HEK293 (cell line): ENCODE data around the gene GZF1.

Source experiments
- CTCF ChIA-PET: fragments of 350-600 bp; formaldehyde crosslinking; extraction: SDS; loops from one replicate; lab custom pipeline; 2021; ENCODE audit warnings: antibody characterized with exemption; lab: Yijun Ruan, JAX
- POLR2A ChIA-PET: fragments of 300-600 bp; formaldehyde crosslinking; extraction: SDS; loops from one replicate; lab custom pipeline; 2020; ENCODE audit warnings: antibody characterized with exemption, inconsistent platforms; lab: Yijun Ruan, JAX
- H3K27ac ChIP-seq: fragments of 200-500 bp; sonication (Bioruptor generic); 2 replicates; pipeline ENCODE4 v1.5.1; 2014; ENCODE audit warnings: low read depth, low read length, control low read depth, inconsistent platforms; ENCODE audit errors: extremely low read depth
- H3K36me3 ChIP-seq, 2 experiments: fragments of 200-500 bp in 1 of 2; sonication (Bioruptor generic) in 1 of 2; 1 replicate in 1 of 2; 2 replicates in 1 of 2; pipeline ENCODE4 v1.5.1; 2014 to 2017; ENCODE audit warnings: inconsistent platforms in 2 of 2, low read length in 2 of 2; ENCODE audit not compliant: control insufficient read depth in 2 of 2, insufficient read depth in 1 of 2
- H3K4me1 ChIP-seq: fragments of 200-500 bp; sonication (Bioruptor generic); 2 replicates; pipeline ENCODE4 v1.5.1; 2014; ENCODE audit warnings: mild to moderate bottlenecking, low read length, inconsistent platforms; ENCODE audit not compliant: control insufficient read depth, insufficient read depth
- H3K4me3 ChIP-seq: 2 replicates; pipeline ENCODE4 v1.5.1; 2011; ENCODE audit warnings: low read depth, mild to moderate bottlenecking, control low read depth, low read length, moderate library complexity
- H3K9me3 ChIP-seq: fragments of 200-500 bp; sonication (Bioruptor generic); 2 replicates; pipeline ENCODE4 v1.5.1; 2014; ENCODE audit warnings: low read depth, low read length, inconsistent platforms; ENCODE audit not compliant: control insufficient read depth, insufficient read depth
- FEZF1 ChIP-seq: fragments of 450-650 bp; formaldehyde crosslinking; IDR thresholded peaks from 2 replicates; pipeline ENCODE4 v1.5.1; 2016; ENCODE audit warnings: missing biosample characterization, missing genetic modification characterization
- HOXA7 ChIP-seq: sonication (generic); formaldehyde crosslinking; IDR thresholded peaks from 2 replicates; pipeline ENCODE4 v1.8.1; 2022; ENCODE audit warnings: missing genetic modification reagents, borderline replicate concordance
- KLF8 ChIP-seq: fragments of 450-650 bp; formaldehyde crosslinking; IDR thresholded peaks from 2 replicates; pipeline ENCODE4 v1.5.1; 2016; ENCODE audit warnings: missing biosample characterization, missing genetic modification characterization
- KLF9 ChIP-seq: fragments of 450-650 bp; formaldehyde crosslinking; IDR thresholded peaks from 2 replicates; pipeline ENCODE4 v1.5.1; 2016; ENCODE audit warnings: missing biosample characterization, missing genetic modification characterization, low read depth
- MEIS1 ChIP-seq: sonication (generic); formaldehyde crosslinking; IDR thresholded peaks from 2 replicates; pipeline ENCODE4 v1.8.1; 2022; ENCODE audit warnings: missing genetic modification reagents, mild to moderate bottlenecking, borderline replicate concordance
- MZF1 ChIP-seq: fragments of 450-650 bp; formaldehyde crosslinking; IDR thresholded peaks from 2 replicates; pipeline ENCODE4 v1.5.1; 2017; ENCODE audit warnings: missing biosample characterization, missing genetic modification characterization, borderline replicate concordance
- PRDM1 ChIP-seq: fragments of 450-650 bp; formaldehyde crosslinking; IDR thresholded peaks from 2 replicates; pipeline ENCODE4; 2016; ENCODE audit warnings: missing biosample characterization, missing genetic modification characterization
- REPIN1 ChIP-seq: fragments of 450-650 bp; formaldehyde crosslinking; IDR thresholded peaks from 2 replicates; pipeline ENCODE4 v1.5.1; 2017; ENCODE audit warnings: missing biosample characterization, missing genetic modification characterization, low read depth
- SCRT2 ChIP-seq: fragments of 450-650 bp; formaldehyde crosslinking; IDR thresholded peaks from 2 replicates; pipeline ENCODE4 v1.5.1; 2016; ENCODE audit warnings: missing biosample characterization, missing genetic modification characterization
- ZBTB7A ChIP-seq: fragments of 450-650 bp; formaldehyde crosslinking; IDR thresholded peaks from 2 replicates; pipeline ENCODE4 v1.5.1; 2016; ENCODE audit warnings: low read depth, missing biosample characterization, missing genetic modification characterization
- ZNF10 ChIP-seq: fragments of 450-650 bp; formaldehyde crosslinking; IDR thresholded peaks from 2 replicates; pipeline ENCODE4 v1.5.1; 2017; ENCODE audit warnings: missing biosample characterization, missing genetic modification characterization
- ZNF302 ChIP-seq: fragments of 450-650 bp; formaldehyde crosslinking; IDR thresholded peaks from 2 replicates; pipeline ENCODE4 v1.5.1; 2016; ENCODE audit warnings: missing biosample characterization, missing genetic modification characterization, low read depth
- ZNF341 ChIP-seq: fragments of 450-650 bp; formaldehyde crosslinking; IDR thresholded peaks from 2 replicates; pipeline ENCODE4; 2016; ENCODE audit warnings: low read depth, missing biosample characterization, missing genetic modification characterization
- ZNF530 ChIP-seq: fragments of 450-650 bp; formaldehyde crosslinking; IDR thresholded peaks from 2 replicates; pipeline ENCODE4 v1.5.1; 2016; ENCODE audit warnings: low read depth, missing biosample characterization, missing genetic modification characterization
- ZNF555 ChIP-seq: fragments of 450-650 bp; formaldehyde crosslinking; conservative IDR thresholded peaks from 2 replicates; pipeline ENCODE4 v1.5.1; 2017; ENCODE audit warnings: missing biosample characterization, mild to moderate bottlenecking, missing genetic modification characterization, inconsistent platforms
- ZNF560 ChIP-seq: fragments of 450-650 bp; formaldehyde crosslinking; IDR thresholded peaks from 2 replicates; pipeline ENCODE4 v1.5.1; 2017; ENCODE audit warnings: missing biosample characterization, missing genetic modification characterization, borderline replicate concordance
- ZNF561 ChIP-seq: fragments of 450-650 bp; IDR thresholded peaks from 2 replicates; pipeline ENCODE4 v1.5.1; 2018; ENCODE audit warnings: missing biosample characterization, missing genetic modification characterization, borderline replicate concordance
- ZNF571 ChIP-seq: fragments of 450-650 bp; formaldehyde crosslinking; IDR thresholded peaks from 2 replicates; pipeline ENCODE4 v1.5.0; 2017; ENCODE audit warnings: missing biosample characterization, missing genetic modification characterization
- ZNF624 ChIP-seq: fragments of 450-650 bp; formaldehyde crosslinking; IDR thresholded peaks from 2 replicates; pipeline ENCODE4 v1.5.1; 2017; ENCODE audit warnings: missing biosample characterization, missing genetic modification characterization
- ZNF776 ChIP-seq: fragments of 450-650 bp; formaldehyde crosslinking; IDR thresholded peaks from 2 replicates; pipeline ENCODE4 v1.5.0; 2017; ENCODE audit warnings: missing biosample characterization, missing genetic modification characterization, borderline replicate concordance
- ZNF785 ChIP-seq: fragments of 450-650 bp; formaldehyde crosslinking; IDR thresholded peaks from 2 replicates; pipeline ENCODE4 v1.5.1; 2016; ENCODE audit warnings: missing biosample characterization, missing genetic modification characterization
- TF ChIP-seq, protein P1 (sequence below): fragments of 450-650 bp; formaldehyde crosslinking; IDR thresholded peaks from 2 replicates; pipeline ENCODE4 v1.5.1; 2016; ENCODE audit warnings: missing biosample characterization, missing genetic modification characterization
- TF ChIP-seq, protein P2 (sequence below): fragments of 450-650 bp; formaldehyde crosslinking; IDR thresholded peaks from 2 replicates; pipeline ENCODE4 v1.5.1; 2017; ENCODE audit warnings: missing biosample characterization, missing genetic modification characterization
- TF ChIP-seq, protein P3 (sequence below): fragments of 450-650 bp; formaldehyde crosslinking; IDR thresholded peaks from 2 replicates; pipeline ENCODE4 v1.5.1; 2017; ENCODE audit warnings: missing biosample characterization, missing genetic modification characterization

GZF1 gene

DNA sequence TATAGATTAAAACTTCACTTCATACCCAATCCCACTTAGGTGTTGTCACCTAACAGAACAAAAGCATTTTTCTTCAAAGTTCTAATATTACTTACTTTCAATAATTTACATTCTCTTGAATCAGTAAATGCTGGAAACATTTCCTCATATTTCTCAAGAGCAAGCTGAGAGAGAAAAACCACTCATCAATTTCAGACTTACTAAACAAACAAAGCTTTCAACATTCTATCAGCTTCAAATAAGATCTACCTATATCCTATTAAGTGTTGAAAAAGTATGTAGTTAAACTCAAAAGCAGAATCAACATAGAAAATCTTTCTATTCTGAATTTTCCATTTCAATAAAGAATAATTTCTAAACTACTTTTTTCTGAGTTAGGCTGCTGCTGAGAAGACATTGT, 17.8 kb downstream of the GZF1 start:
- no peaks in the 10 kb centered on the region for H3K4me1 ChIP-seq
- H3K9me3 ChIP-seq = no peaks in the 10 kb centered on the region; the same call in 1 of the 2 replicates
- H3K4me3 ChIP-seq = no peak overlapping the region
- peaks cover 36 to 77% of the 10 kb centered on the region in 2 experiments for H3K36me3 ChIP-seq
- POLR2A ChIA-PET = no interaction called here
- CTCF ChIA-PET = no interaction called here
- TF ChIP-seq ZNF555 (tag by site-specific recombination) (no peak), MEIS1 (CRISPR knock-in tag) (no peak), KLF8 (tag by site-specific recombination) (no peak), ZNF776 (no peak), ZNF561 (tag by site-specific recombination) (no peak), REPIN1 (tag by site-specific recombination) (no peak), ZNF10 (tag by site-specific recombination) (no peak)
- TF ChIP-seq, protein P1, sequence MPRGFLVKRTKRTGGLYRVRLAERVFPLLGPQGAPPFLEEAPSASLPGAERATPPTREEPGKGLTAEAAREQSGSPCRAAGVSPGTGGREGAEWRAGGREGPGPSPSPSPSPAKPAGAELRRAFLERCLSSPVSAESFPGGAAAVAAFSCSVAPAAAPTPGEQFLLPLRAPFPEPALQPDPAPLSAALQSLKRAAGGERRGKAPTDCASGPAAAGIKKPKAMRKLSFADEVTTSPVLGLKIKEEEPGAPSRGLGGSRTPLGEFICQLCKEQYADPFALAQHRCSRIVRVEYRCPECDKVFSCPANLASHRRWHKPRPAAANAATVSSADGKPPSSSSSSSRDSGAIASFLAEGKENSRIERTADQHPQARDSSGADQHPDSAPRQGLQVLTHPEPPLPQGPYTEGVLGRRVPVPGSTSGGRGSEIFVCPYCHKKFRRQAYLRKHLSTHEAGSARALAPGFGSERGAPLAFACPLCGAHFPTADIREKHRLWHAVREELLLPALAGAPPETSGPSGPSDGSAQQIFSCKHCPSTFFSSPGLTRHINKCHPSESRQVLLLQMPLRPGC (tag by site-specific recombination) = no peak
- TF ChIP-seq, protein P2, sequence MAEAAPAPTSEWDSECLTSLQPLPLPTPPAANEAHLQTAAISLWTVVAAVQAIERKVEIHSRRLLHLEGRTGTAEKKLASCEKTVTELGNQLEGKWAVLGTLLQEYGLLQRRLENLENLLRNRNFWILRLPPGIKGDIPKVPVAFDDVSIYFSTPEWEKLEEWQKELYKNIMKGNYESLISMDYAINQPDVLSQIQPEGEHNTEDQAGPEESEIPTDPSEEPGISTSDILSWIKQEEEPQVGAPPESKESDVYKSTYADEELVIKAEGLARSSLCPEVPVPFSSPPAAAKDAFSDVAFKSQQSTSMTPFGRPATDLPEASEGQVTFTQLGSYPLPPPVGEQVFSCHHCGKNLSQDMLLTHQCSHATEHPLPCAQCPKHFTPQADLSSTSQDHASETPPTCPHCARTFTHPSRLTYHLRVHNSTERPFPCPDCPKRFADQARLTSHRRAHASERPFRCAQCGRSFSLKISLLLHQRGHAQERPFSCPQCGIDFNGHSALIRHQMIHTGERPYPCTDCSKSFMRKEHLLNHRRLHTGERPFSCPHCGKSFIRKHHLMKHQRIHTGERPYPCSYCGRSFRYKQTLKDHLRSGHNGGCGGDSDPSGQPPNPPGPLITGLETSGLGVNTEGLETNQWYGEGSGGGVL = no peak
- H3K27ac ChIP-seq = no peak overlapping the region

DNA sequence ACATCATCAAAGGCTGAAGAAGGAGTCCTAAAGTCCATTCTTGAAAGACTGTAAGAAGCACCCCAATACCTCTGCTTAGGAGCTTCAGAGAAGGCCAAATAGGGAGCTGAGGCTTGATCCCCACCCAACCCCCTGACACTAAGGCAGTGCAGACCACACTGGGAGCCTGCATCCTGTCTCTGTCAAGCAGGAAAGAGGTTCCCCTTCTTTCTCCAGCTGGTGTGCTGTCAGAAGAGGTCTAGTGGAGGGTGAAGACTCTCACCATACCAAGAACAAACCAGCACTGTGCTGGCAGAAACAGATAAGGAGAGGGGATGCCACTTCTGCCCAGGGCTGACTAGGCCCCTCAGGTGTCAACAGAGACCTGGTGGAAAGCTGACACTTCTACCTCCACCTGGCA, 19.9 kb downstream of the GZF1 start:
- Histone ChIP-seq H3K4me1 (no peaks in the 10 kb centered on the region), H3K36me3 (peaks cover 26 to 67% of the 10 kb centered on the region in 2 experiments), H3K9me3 (no peaks in the 10 kb centered on the region), H3K27ac (no peak overlapping the region), H3K4me3 (no peak overlapping the region)
- CTCF ChIA-PET = interaction anchor here (0.6 kb wide), 1 partner anchor 29 kb away, joined by 3 read pairs; no protein-coding TSS in a partner anchor
- POLR2A ChIA-PET = no interaction called here
- TF ChIP-seq FEZF1 (tag by site-specific recombination) = no peak
- TF ChIP-seq, protein P3, sequence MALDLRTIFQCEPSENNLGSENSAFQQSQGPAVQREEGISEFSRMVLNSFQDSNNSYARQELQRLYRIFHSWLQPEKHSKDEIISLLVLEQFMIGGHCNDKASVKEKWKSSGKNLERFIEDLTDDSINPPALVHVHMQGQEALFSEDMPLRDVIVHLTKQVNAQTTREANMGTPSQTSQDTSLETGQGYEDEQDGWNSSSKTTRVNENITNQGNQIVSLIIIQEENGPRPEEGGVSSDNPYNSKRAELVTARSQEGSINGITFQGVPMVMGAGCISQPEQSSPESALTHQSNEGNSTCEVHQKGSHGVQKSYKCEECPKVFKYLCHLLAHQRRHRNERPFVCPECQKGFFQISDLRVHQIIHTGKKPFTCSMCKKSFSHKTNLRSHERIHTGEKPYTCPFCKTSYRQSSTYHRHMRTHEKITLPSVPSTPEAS (tag by site-specific recombination) = no peak
- TF ChIP-seq ZNF341 (tag by site-specific recombination) = no peak
- TF ChIP-seq ZNF561 (tag by site-specific recombination) = no peak
- TF ChIP-seq SCRT2 (tag by site-specific recombination) = no peak
- TF ChIP-seq ZNF560 (tag by site-specific recombination) = no peak
- no peak for TF ChIP-seq ZBTB7A
- no peak for TF ChIP-seq ZNF785 (tag by site-specific recombination)
- no peak for TF ChIP-seq PRDM1 (tag by site-specific recombination)
- TF ChIP-seq ZNF302 = no peak
- TF ChIP-seq ZNF624 (tag by site-specific recombination) = no peak
- TF ChIP-seq MZF1 = no peak
- no peak for TF ChIP-seq ZNF530 (tag by site-specific recombination)
- TF ChIP-seq ZNF571 = no peak
- TF ChIP-seq HOXA7 (CRISPR knock-in tag) = no peak
- TF ChIP-seq KLF9 (tag by site-specific recombination) = no peak
